MM.1S (cell line): ENCODE measurements around the gene CPEB3.

Source experiments
- EZH2phosphoT487 ChIP-seq: fragments of 300-600 bp; sonication (generic); IDR thresholded peaks from 2 replicates; pipeline ENCODE4 v1.6.1; 2018; ENCODE audit warnings: antibody characterized with exemption, low read length
- TF ChIP-seq, protein P1 (sequence below): fragments of 300-600 bp; sonication (generic); IDR thresholded peaks from 2 replicates; pipeline ENCODE4 v1.5.1; 2016; ENCODE audit warnings: antibody characterized with exemption, low read length, mixed read lengths

DNA sequence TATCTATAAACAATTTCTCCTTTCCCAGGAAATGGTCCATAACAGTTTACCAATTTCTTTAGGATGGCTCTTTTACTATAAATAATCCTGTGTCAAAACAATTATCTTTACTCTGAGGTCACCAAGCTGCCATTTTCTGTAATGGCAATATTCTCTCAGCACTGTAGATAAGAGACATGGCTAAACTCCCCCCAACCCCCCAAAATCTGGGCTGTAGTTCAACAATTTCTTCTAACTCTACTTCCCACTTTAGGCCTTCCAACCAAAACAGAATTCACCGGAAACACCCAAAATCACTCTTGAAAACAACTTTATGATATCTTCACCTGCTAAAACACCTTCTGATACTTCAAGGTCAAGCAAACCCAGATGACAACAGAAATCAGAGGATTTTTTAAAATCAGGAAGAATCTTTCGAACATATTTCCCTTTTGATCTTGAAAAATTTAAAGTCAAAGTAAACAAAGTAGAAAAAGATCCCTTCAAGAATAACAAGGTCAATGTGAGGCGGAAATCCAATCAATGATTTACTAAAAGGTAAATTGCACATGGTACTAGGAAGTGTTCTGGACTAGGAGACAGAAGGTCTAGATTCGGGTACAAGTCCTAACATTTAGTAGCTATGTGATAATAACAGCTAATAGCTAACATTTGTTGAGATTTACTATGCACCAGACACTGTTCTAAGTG, 176.8 kb downstream of the CPEB3 start:
- TF ChIP-seq, protein P1, sequence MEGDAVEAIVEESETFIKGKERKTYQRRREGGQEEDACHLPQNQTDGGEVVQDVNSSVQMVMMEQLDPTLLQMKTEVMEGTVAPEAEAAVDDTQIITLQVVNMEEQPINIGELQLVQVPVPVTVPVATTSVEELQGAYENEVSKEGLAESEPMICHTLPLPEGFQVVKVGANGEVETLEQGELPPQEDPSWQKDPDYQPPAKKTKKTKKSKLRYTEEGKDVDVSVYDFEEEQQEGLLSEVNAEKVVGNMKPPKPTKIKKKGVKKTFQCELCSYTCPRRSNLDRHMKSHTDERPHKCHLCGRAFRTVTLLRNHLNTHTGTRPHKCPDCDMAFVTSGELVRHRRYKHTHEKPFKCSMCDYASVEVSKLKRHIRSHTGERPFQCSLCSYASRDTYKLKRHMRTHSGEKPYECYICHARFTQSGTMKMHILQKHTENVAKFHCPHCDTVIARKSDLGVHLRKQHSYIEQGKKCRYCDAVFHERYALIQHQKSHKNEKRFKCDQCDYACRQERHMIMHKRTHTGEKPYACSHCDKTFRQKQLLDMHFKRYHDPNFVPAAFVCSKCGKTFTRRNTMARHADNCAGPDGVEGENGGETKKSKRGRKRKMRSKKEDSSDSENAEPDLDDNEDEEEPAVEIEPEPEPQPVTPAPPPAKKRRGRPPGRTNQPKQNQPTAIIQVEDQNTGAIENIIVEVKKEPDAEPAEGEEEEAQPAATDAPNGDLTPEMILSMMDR = no peak
- TF ChIP-seq EZH2phosphoT487 = no peak
